Natural killer cell (primary cell): ENCODE results near the gene ZNF646. TPM values are rescaled to one million over a fixed set of nuclear protein-coding genes. Genes with fewer than 3 reads are reported as not detected.

Source experiments
- ATAC-seq, 3 donors: fragments of 150-1000 bp in 2 of 3; fragments of 200-7000 bp in 1 of 3; cut with Tn5 transposase; 1 replicate in 1 of 3; 2 replicates in 2 of 3; pipeline ENCODE4 v1.10.0; 2021; ENCODE audit warnings: mild to moderate bottlenecking in 2 of 3, moderate library complexity in 2 of 3
- DNase-seq, 2 donors: peaks; one replicate each; pipeline versions ENCODE4 v3.0.0 to v3.0.0-alpha.2; 2013 to 2021; ENCODE audit warnings: mixed read lengths in 1 of 2
- H3K27ac ChIP-seq: one replicate; pipeline ENCODE4 v1.5.1; 2013; ENCODE audit warnings: mild to moderate bottlenecking, low read length
- H3K27me3 ChIP-seq: one replicate; pipeline ENCODE4 v1.6.1; 2013; ENCODE audit warnings: low read length; ENCODE audit not compliant: control insufficient read depth, insufficient read depth
- H3K36me3 ChIP-seq: one replicate; pipeline ENCODE4 v1.6.1; 2013; ENCODE audit warnings: low read length; ENCODE audit not compliant: control insufficient read depth, insufficient read depth
- H3K4me1 ChIP-seq: one replicate; pipeline ENCODE4 v1.6.1; 2013; ENCODE audit warnings: low read length; ENCODE audit not compliant: control insufficient read depth, insufficient read depth
- H3K4me3 ChIP-seq: one replicate; pipeline ENCODE4 v1.5.1; 2013; ENCODE audit warnings: low read length
- H3K9me3 ChIP-seq: one replicate; pipeline ENCODE4 v1.6.1; 2013; ENCODE audit warnings: low read length; ENCODE audit not compliant: control insufficient read depth, insufficient read depth
- H3K27ac Mint-ChIP-seq, 2 donors: one replicate each; pipeline ENCODE4 v1.8.0; 2022; ENCODE audit warnings: mild to moderate bottlenecking in 2 of 2, mixed read lengths in 2 of 2, moderate library complexity in 1 of 2
- H3K27me3 Mint-ChIP-seq, 2 donors: one replicate each; pipeline ENCODE4 v1.8.0; 2022; ENCODE audit warnings: low read depth in 2 of 2, mixed read lengths in 2 of 2
- H3K36me3 Mint-ChIP-seq: one replicate; pipeline ENCODE4 v1.8.0; 2022; ENCODE audit warnings: mixed read lengths
- H3K4me1 Mint-ChIP-seq, 2 donors: one replicate each; pipeline ENCODE4 v1.8.0; 2022; ENCODE audit warnings: mixed read lengths in 2 of 2
- H3K4me3 Mint-ChIP-seq: one replicate; pipeline ENCODE4 v1.8.0; 2022; ENCODE audit warnings: mild to moderate bottlenecking, moderate library complexity, mixed read lengths
- H3K9me3 Mint-ChIP-seq, 2 donors: one replicate each; pipeline ENCODE4 v1.8.0; 2022; ENCODE audit warnings: mixed read lengths in 2 of 2
- WGBS: methylation state at CpG from one replicate; pipeline ENCODE4 v1.1.7; 2013; ENCODE audit warnings: missing lambda C conversion rate; ENCODE audit not compliant: insufficient coverage; 5-methylcytosine and 5-hydroxymethylcytosine counted together
- intact Hi-C: fragments of 100-400 bp; cut with micrococcal nuclease; formaldehyde crosslinking; loops from one replicate; pipeline ENCODE4 v1.14.2; 2022
- total RNA-seq, 4 donors: library from RNA; stranded (reverse); fragments of 120-200 nt in 1 of 4; gene quantifications; one replicate each; pipeline versions ENCODE4 v1.2.3 to v1.2.4, GENCODE V29; 2013 to 2022
- TF ChIP-seq, protein P1 (sequence below): fragments of 200-600 bp; IDR thresholded peaks from one replicate; pipeline ENCODE4 v1.8.0; 2022; ENCODE audit warnings: antibody characterized with exemption

The ZNF646 gene
- total RNA-seq, 3 donors from 2014 or later (not counting 1 experiment from before 2014, with no cell fraction given) = 22.0 to 31.1 (median 30.1) TPM

DNA sequence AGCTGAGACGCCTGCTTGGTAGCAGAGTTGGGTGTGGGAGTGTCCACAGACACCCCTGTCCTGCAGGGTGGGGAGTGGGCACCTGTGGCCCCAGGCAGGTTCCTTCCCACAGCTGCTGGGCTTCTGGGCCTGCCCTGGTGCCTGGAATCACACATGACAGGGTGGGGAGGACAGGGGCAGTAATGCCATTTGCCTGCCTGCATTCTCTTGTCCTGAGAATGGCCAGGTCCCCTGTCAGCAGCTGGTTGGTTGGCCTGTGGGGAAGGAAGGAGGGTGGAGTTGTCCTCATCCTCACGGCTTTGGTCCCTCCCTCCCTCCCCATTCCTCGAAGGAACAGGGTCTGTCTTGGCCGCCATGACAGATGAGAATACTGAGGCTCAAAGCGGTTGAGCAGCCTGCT lies 9.3 kb downstream of the ZNF646 start:
- ATAC-seq = no peak
- H3K4me3 ChIP-seq = no peak overlapping the region
- peak overlapping the region in 1 of 2 donors; percentile 57 for H3K27ac Mint-ChIP-seq
- no peaks in the 10 kb centered on the region for H3K27me3 Mint-ChIP-seq
- H3K36me3 Mint-ChIP-seq = no peaks in the 10 kb centered on the region
- H3K27ac ChIP-seq = no peak overlapping the region
- H3K4me1 Mint-ChIP-seq = peaks cover 21 to 48% of the 10 kb centered on the region in 2 donors
- TF ChIP-seq, protein P1, sequence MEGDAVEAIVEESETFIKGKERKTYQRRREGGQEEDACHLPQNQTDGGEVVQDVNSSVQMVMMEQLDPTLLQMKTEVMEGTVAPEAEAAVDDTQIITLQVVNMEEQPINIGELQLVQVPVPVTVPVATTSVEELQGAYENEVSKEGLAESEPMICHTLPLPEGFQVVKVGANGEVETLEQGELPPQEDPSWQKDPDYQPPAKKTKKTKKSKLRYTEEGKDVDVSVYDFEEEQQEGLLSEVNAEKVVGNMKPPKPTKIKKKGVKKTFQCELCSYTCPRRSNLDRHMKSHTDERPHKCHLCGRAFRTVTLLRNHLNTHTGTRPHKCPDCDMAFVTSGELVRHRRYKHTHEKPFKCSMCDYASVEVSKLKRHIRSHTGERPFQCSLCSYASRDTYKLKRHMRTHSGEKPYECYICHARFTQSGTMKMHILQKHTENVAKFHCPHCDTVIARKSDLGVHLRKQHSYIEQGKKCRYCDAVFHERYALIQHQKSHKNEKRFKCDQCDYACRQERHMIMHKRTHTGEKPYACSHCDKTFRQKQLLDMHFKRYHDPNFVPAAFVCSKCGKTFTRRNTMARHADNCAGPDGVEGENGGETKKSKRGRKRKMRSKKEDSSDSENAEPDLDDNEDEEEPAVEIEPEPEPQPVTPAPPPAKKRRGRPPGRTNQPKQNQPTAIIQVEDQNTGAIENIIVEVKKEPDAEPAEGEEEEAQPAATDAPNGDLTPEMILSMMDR = no peak
- peaks cover 66% of the 10 kb centered on the region for H3K36me3 ChIP-seq
- H3K9me3 Mint-ChIP-seq = no peaks in the 10 kb centered on the region
- H3K4me3 Mint-ChIP-seq = no peak overlapping the region
- no peaks in the 10 kb centered on the region for H3K27me3 ChIP-seq
- WGBS = 95% methylated on average over 5 of the region's 5 CpGs
- intact Hi-C loops = no loop called here
- no peaks in the 10 kb centered on the region for H3K9me3 ChIP-seq
- H3K4me1 ChIP-seq = peaks cover 34% of the 10 kb centered on the region
- no peak for DNase-seq

DNA sequence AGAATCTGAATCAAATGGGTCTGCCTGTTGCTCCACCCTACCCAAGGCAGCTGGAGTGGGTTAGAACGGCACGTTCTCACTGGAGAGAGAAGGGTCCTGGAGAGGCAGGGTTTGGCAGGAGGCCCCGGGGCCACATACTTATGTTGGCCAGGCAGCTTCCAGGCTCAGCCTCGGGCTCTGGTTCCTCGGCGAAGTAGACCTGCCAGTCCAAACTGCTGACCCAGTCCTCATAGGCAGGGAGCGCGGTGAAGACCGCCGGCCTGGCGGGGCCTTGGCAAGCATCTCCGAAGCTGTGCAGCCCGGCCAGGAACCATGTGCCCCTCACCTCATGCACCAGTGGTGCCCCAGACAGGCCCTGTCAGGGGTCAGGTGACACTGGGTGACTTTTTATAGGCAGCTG lies 9.8 kb downstream of the ZNF646 start:
- TF ChIP-seq, protein P1 = no peak

DNA sequence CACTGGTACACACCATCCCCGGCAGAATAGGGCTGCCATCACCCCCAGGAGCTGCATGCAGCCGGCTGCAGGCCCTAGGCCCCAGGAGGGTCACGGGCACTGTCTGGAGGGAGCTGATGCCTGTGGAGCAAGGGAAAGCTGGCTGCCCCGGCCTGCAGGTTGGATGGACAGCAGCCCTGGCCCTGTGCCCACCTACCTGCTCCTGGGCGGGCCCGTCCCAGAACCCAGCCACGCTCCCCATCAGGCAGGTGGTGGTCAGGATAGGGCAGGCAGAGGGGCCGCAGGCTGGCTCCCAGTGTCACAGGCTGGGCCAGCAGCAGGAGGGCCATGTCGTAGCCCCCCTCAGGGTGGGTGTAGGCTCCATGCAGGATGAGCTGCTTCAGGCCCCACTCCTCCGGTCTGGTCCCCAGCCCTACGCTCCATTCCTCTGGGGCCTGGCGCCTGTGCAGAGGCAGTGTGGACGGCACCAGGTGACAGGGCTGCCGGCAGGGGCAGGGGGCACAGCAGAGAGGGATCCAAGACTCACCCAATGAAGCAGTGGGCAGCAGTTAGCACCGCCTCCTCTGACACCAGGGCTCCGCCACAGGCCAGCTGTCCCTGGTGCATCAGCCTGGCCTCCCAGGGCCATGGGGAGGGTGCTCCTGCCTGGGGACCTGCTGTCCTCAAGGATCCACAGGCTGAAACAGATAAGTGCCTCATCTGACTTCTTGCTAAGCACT lies 10.5 kb downstream of the ZNF646 start:
- TF ChIP-seq, protein P1 = no peak
- no peak for ATAC-seq
- 96% methylated on average over 16 of the region's 16 CpGs for WGBS

More for the DNA sequence above, 9.8 kb downstream of the ZNF646 start:
- H3K4me1 Mint-ChIP-seq = peaks cover 19 to 45% of the 10 kb centered on the region in 2 donors
- no peaks in the 10 kb centered on the region for H3K36me3 Mint-ChIP-seq
- no peaks in the 10 kb centered on the region for H3K27me3 Mint-ChIP-seq
- H3K9me3 Mint-ChIP-seq = no peaks in the 10 kb centered on the region
- Histone ChIP-seq H3K27ac (no peak overlapping the region), H3K27me3 (no peaks in the 10 kb centered on the region), H3K4me1 (peaks cover 31% of the 10 kb centered on the region), H3K36me3 (peaks cover 62% of the 10 kb centered on the region), H3K9me3 (no peaks in the 10 kb centered on the region), H3K4me3 (no peak overlapping the region)
- WGBS = 96% methylated on average over 13 of the region's 13 CpGs
- no peak for DNase-seq
- intact Hi-C loops = no loop called here
- H3K4me3 Mint-ChIP-seq = no peak overlapping the region
- no peak overlapping the region for H3K27ac Mint-ChIP-seq
- ATAC-seq = no peak

DNA sequence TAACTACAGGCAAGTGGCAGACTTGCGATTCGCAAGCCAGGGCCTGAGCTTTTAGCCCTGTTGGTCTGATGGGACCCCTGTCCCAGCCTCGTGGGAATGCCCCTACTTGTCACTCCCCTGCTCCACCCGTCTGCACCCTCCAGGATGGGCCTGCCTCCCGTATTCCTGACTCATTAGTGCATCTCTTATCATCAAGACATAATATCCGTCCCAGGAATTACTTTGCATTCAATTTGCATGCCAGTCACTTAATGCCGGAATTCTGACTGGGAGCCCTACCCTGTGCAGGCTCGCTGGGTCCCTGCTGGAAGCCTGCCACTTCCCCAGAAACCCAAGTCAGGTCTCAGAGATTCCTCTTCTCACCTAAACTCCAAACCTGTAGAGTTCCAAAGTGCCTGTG lies 11.2 kb downstream of the ZNF646 start:
- Histone ChIP-seq H3K36me3 (peaks cover 52% of the 10 kb centered on the region), H3K9me3 (no peaks in the 10 kb centered on the region), H3K27ac (no peak overlapping the region), H3K4me1 (peaks cover 17% of the 10 kb centered on the region), H3K4me3 (no peak overlapping the region), H3K27me3 (no peaks in the 10 kb centered on the region)
- DNase-seq = no peak
- Mint-ChIP-seq H3K4me3 (no peak overlapping the region), H3K27ac (no peak overlapping the region), H3K36me3 (no peaks in the 10 kb centered on the region), H3K4me1 (peaks cover 6 to 31% of the 10 kb centered on the region in 2 donors), H3K27me3 (no peaks in the 10 kb centered on the region), H3K9me3 (no peaks in the 10 kb centered on the region)
- TF ChIP-seq, protein P1 = no peak
- no peak for ATAC-seq
- intact Hi-C loops = no loop called here
- WGBS = 91% methylated on average over 8 of the region's 8 CpGs

More for the DNA sequence above, 10.5 kb downstream of the ZNF646 start:
- H3K36me3 Mint-ChIP-seq = no peaks in the 10 kb centered on the region
- no peak overlapping the region for H3K27ac Mint-ChIP-seq
- no peak overlapping the region for H3K4me3 Mint-ChIP-seq
- no peak overlapping the region for H3K27ac ChIP-seq
- no peak for DNase-seq
- H3K9me3 ChIP-seq = no peaks in the 10 kb centered on the region
- no peaks in the 10 kb centered on the region for H3K9me3 Mint-ChIP-seq
- H3K4me3 ChIP-seq = no peak overlapping the region
- intact Hi-C loops = no loop called here
- H3K27me3 ChIP-seq = no peaks in the 10 kb centered on the region
- peaks cover 57% of the 10 kb centered on the region for H3K36me3 ChIP-seq
- H3K4me1 Mint-ChIP-seq = peaks cover 12 to 38% of the 10 kb centered on the region in 2 donors
- H3K27me3 Mint-ChIP-seq = no peaks in the 10 kb centered on the region
- H3K4me1 ChIP-seq = peaks cover 24% of the 10 kb centered on the region
